Measurements from ENCODE around the gene PTPRG. TPM values are rescaled to one million over a fixed set of nuclear protein-coding genes. Genes with fewer than 3 reads are reported as not detected.

The PTPRG gene
- total RNA-seq, 3 donors from 2014 or later (not counting 1 experiment from before 2014, with no cell fraction given) = 1.0 to 2.9 (median 2.5) TPM

DNA sequence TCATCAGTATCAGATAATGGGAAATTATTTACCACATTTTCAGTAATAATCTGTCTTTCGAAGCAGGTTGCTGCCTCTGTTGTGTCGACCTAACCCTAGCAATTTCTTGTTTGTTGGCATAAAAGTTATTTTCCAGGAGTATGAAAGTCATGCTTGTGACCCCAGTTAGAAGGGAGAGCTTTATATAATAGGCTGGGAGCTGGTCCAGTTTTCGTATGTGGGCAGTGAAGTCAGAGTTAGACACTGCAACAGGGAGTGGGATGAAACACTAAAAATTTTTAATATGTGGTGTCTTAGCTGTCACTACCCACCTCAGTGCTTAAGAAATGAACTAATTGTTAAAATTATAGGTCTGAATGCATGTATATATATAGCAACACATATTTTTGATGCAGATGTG lies 463.5 kb downstream of the PTPRG start:
- no peaks in the 10 kb centered on the region for H3K36me3 Mint-ChIP-seq
- H3K9me3 ChIP-seq (ENCODE audit: control insufficient read depth, insufficient read depth, low read length) = no peaks in the 10 kb centered on the region
- no peak overlapping the region for H3K27ac ChIP-seq (ENCODE audit: low read length)
- H3K4me1 ChIP-seq (ENCODE audit: control insufficient read depth, insufficient read depth, low read length) = no peaks in the 10 kb centered on the region
- ATAC-seq = no peak
- H3K4me1 Mint-ChIP-seq = no peaks in the 10 kb centered on the region
- H3K9me3 Mint-ChIP-seq = no peaks in the 10 kb centered on the region
- H3K27me3 ChIP-seq (ENCODE audit: control insufficient read depth, insufficient read depth, low read length) = no peaks in the 10 kb centered on the region
- no peak overlapping the region for H3K27ac Mint-ChIP-seq
- WGBS (ENCODE audit: insufficient coverage) = 88% methylated on average over 3 of the region's 3 CpGs
- H3K27me3 Mint-ChIP-seq (ENCODE audit: low read depth in 2 of 2) = no peaks in the 10 kb centered on the region
- no peak overlapping the region for H3K4me3 ChIP-seq (ENCODE audit: low read length)
- TF ChIP-seq, protein P1, sequence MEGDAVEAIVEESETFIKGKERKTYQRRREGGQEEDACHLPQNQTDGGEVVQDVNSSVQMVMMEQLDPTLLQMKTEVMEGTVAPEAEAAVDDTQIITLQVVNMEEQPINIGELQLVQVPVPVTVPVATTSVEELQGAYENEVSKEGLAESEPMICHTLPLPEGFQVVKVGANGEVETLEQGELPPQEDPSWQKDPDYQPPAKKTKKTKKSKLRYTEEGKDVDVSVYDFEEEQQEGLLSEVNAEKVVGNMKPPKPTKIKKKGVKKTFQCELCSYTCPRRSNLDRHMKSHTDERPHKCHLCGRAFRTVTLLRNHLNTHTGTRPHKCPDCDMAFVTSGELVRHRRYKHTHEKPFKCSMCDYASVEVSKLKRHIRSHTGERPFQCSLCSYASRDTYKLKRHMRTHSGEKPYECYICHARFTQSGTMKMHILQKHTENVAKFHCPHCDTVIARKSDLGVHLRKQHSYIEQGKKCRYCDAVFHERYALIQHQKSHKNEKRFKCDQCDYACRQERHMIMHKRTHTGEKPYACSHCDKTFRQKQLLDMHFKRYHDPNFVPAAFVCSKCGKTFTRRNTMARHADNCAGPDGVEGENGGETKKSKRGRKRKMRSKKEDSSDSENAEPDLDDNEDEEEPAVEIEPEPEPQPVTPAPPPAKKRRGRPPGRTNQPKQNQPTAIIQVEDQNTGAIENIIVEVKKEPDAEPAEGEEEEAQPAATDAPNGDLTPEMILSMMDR (IDR thresholded peaks at IDR 0.05) = no peak
- H3K4me3 Mint-ChIP-seq = no peak overlapping the region
- intact Hi-C loops (cut with micrococcal nuclease) = no loop called here
- H3K36me3 ChIP-seq (ENCODE audit: control insufficient read depth, insufficient read depth, low read length) = no peaks in the 10 kb centered on the region
- no peak for DNase-seq

DNA sequence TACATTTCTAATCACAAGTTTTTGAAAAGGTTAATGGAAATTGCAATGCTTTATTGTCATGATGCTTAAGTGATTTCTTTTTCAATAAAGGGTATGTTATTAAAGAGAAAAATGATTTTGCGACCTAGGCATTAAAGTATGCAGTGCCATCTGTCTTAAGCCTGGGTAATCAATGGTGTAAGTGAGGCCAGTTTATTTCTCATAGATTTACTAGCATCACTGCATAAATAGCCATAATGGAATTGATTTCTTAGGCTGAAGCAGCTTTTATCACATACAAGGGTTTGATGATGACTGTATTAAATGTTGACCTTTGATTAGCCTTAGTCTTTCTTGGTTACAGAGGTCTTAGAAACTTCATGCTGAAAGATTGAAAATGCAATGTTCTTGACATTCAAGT lies 464.5 kb downstream of the PTPRG start:
- intact Hi-C loops (cut with micrococcal nuclease) = no loop called here
- WGBS (ENCODE audit: insufficient coverage) = 100% methylated on average over 1 of the region's 1 CpG

DNA sequence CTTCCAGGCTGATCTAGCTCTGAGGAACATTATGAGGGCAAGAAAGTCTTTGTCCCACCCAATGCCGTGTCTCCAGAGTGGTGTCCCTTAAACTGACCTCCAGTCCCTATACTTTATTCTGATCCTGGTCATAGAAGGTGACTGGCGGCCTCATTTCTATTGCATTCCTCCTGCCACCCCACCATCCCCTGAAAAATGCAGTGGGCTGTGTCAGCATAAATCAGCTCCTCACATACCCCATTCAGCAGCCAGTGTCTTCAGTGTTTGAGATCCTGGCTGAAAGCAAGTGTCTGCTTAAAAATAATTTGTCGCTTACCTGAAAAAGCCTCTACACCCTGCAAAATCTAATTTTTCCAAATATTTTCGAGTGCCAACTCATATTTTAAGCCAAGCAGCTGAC lies 465.9 kb downstream of the PTPRG start:
- TF ChIP-seq, protein P1 (IDR thresholded peaks at IDR 0.05) = no peak
- 79% methylated on average over 4 of the region's 4 CpGs for WGBS (ENCODE audit: insufficient coverage)
- Mint-ChIP-seq H3K27ac (no peak overlapping the region), H3K4me1 (no peaks in the 10 kb centered on the region), H3K4me3 (no peak overlapping the region), H3K36me3 (no peaks in the 10 kb centered on the region), H3K27me3 (ENCODE audit: low read depth in 2 of 2) (no peaks in the 10 kb centered on the region), H3K9me3 (peaks cover 0 to 2% of the 10 kb centered on the region in 2 donors)
- Histone ChIP-seq H3K27me3 (ENCODE audit: control insufficient read depth, insufficient read depth, low read length) (no peaks in the 10 kb centered on the region), H3K27ac (ENCODE audit: low read length) (no peak overlapping the region), H3K36me3 (ENCODE audit: control insufficient read depth, insufficient read depth, low read length) (no peaks in the 10 kb centered on the region), H3K4me3 (ENCODE audit: low read length) (no peak overlapping the region), H3K4me1 (ENCODE audit: control insufficient read depth, insufficient read depth, low read length) (no peaks in the 10 kb centered on the region), H3K9me3 (ENCODE audit: control insufficient read depth, insufficient read depth, low read length) (no peaks in the 10 kb centered on the region)
- DNase-seq = no peak
- intact Hi-C loops (cut with micrococcal nuclease) = no loop called here
- no peak for ATAC-seq

More for the DNA sequence above, 464.5 kb downstream of the PTPRG start:
- Mint-ChIP-seq H3K27ac (no peak overlapping the region), H3K4me1 (no peaks in the 10 kb centered on the region), H3K36me3 (no peaks in the 10 kb centered on the region), H3K4me3 (no peak overlapping the region), H3K27me3 (ENCODE audit: low read depth in 2 of 2) (no peaks in the 10 kb centered on the region), H3K9me3 (no peaks in the 10 kb centered on the region)
- TF ChIP-seq, protein P1 (IDR thresholded peaks at IDR 0.05) = no peak
- no peaks in the 10 kb centered on the region for H3K27me3 ChIP-seq (ENCODE audit: control insufficient read depth, insufficient read depth, low read length)
- DNase-seq (no peak), ATAC-seq (no peak)
- H3K27ac ChIP-seq (ENCODE audit: low read length) = no peak overlapping the region
- no peaks in the 10 kb centered on the region for H3K36me3 ChIP-seq (ENCODE audit: control insufficient read depth, insufficient read depth, low read length)
- H3K9me3 ChIP-seq (ENCODE audit: control insufficient read depth, insufficient read depth, low read length) = no peaks in the 10 kb centered on the region
- H3K4me1 ChIP-seq (ENCODE audit: control insufficient read depth, insufficient read depth, low read length) = no peaks in the 10 kb centered on the region
- H3K4me3 ChIP-seq (ENCODE audit: low read length) = no peak overlapping the region

DNA sequence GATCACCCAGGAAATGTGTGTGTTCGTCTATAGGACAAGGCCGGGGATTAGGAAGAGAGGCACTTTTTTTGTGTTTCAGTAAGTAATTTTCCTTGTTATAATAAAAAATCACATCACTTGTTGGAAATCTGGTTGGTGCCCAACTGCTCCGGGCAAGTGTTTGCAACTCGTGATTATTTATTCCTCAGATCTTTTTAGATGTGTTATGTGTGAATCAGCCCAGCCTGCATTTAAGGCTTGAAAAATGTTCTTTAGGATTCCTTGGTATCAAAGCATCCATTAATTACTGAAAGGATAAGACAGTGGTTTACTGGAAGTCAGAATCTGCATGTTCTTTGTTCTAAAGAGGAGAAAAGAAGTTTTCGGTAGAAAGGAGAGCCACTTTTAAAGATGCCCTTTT lies 466.4 kb downstream of the PTPRG start:
- ATAC-seq = no peak
- intact Hi-C loops (cut with micrococcal nuclease) = no loop called here

More for the DNA sequence above, 466.4 kb downstream of the PTPRG start:
- TF ChIP-seq, protein P1 (IDR thresholded peaks at IDR 0.05) = no peak
- Histone ChIP-seq H3K36me3 (ENCODE audit: control insufficient read depth, insufficient read depth, low read length) (no peaks in the 10 kb centered on the region), H3K27ac (ENCODE audit: low read length) (no peak overlapping the region), H3K4me1 (ENCODE audit: control insufficient read depth, insufficient read depth, low read length) (no peaks in the 10 kb centered on the region), H3K27me3 (ENCODE audit: control insufficient read depth, insufficient read depth, low read length) (no peaks in the 10 kb centered on the region), H3K4me3 (ENCODE audit: low read length) (no peak overlapping the region), H3K9me3 (ENCODE audit: control insufficient read depth, insufficient read depth, low read length) (no peaks in the 10 kb centered on the region)
- no peaks in the 10 kb centered on the region for H3K27me3 Mint-ChIP-seq (ENCODE audit: low read depth in 2 of 2)
- H3K9me3 Mint-ChIP-seq = peaks cover 0 to 2% of the 10 kb centered on the region in 2 donors
- no peaks in the 10 kb centered on the region for H3K4me1 Mint-ChIP-seq
- no peak for DNase-seq
- H3K4me3 Mint-ChIP-seq = no peak overlapping the region
- no peak overlapping the region for H3K27ac Mint-ChIP-seq
- H3K36me3 Mint-ChIP-seq = no peaks in the 10 kb centered on the region
- 89% methylated on average over 4 of the region's 5 CpGs for WGBS (ENCODE audit: insufficient coverage)

Measured in natural killer cell (primary cell).